GM12878 (cell line): ENCODE data around the gene ZNF324. TPM values are rescaled to one million over a fixed set of nuclear protein-coding genes. Genes with fewer than 3 reads are reported as not detected.
A peak's percentile ranks its signal among the peaks of the same experiment; 100 is the strongest.

ENCODE experiments used
- CTCF ChIP-seq, 3 experiments: IDR thresholded peaks in 2 of 3; conservative IDR thresholded peaks in 1 of 3; 2 replicates each; pipeline ENCODE4 v1.5.1; 2011; ENCODE audit warnings: low read depth in 3 of 3, low read length in 3 of 3, mild to moderate bottlenecking in 3 of 3, control low read depth in 2 of 3, moderate library complexity in 2 of 3, inconsistent platforms in 1 of 3, mixed read lengths in 1 of 3; ENCODE audit not compliant: control insufficient read depth in 2 of 3, insufficient read depth in 1 of 3; ENCODE audit errors: extremely low read depth in 1 of 3
- DPF2 ChIP-seq: fragments of 450-650 bp; IDR thresholded peaks from 2 replicates; pipeline ENCODE4 v1.6.1; 2017; ENCODE audit warnings: mild to moderate bottlenecking
- ELK1 ChIP-seq: IDR thresholded peaks from 2 replicates; pipeline ENCODE4 v1.6.1; 2012; ENCODE audit warnings: low read depth, low read length, improper control_type of control experiment
- EZH2 ChIP-seq: IDR thresholded peaks from 2 replicates; pipeline ENCODE4 v1.6.1; 2012; ENCODE audit warnings: low read depth, mild to moderate bottlenecking, control low read depth, inconsistent platforms, low read length, borderline replicate concordance; ENCODE audit not compliant: control insufficient read depth
- FOXK2 ChIP-seq: fragments of 450-650 bp; IDR thresholded peaks from 2 replicates; pipeline ENCODE4 v1.6.1; 2017; ENCODE audit warnings: mild to moderate bottlenecking, moderate library complexity
- IRF3 ChIP-seq: fragments of 450-650 bp; IDR thresholded peaks from 2 replicates; pipeline ENCODE4 v1.6.1; 2014; ENCODE audit warnings: mild to moderate bottlenecking
- KAT2A ChIP-seq: conservative IDR thresholded peaks from 2 replicates; pipeline ENCODE4 v1.6.1; 2011; ENCODE audit warnings: low read depth, low read length; ENCODE audit not compliant: control insufficient read depth
- MEF2B ChIP-seq: fragments of 450-650 bp; IDR thresholded peaks from 2 replicates; pipeline ENCODE4 v1.6.1; 2018; ENCODE audit warnings: mild to moderate bottlenecking, moderate library complexity; ENCODE audit not compliant: partially characterized antibody, poor library complexity, severe bottlenecking
- MLLT1 ChIP-seq: fragments of 450-650 bp; IDR thresholded peaks from 2 replicates; pipeline ENCODE4 v1.6.1; 2016; ENCODE audit warnings: mild to moderate bottlenecking
- MXI1 ChIP-seq: fragments of 150-350 bp; IDR thresholded peaks from 2 replicates; pipeline ENCODE4 v1.6.1; 2011; ENCODE audit warnings: low read depth, mild to moderate bottlenecking, inconsistent platforms, low read length, improper control_type of control experiment
- MYC ChIP-seq: IDR thresholded peaks from 2 replicates; pipeline ENCODE4 v1.6.1; 2011; ENCODE audit warnings: mild to moderate bottlenecking, low read length, moderate library complexity, inconsistent platforms; ENCODE audit not compliant: insufficient read depth, insufficient replicate concordance, insufficient read length, severe bottlenecking
- NR2F1 ChIP-seq: fragments of 450-650 bp; conservative IDR thresholded peaks from 2 replicates; pipeline ENCODE4 v1.6.1; 2017; ENCODE audit warnings: mild to moderate bottlenecking
- PML ChIP-seq: IDR thresholded peaks from 2 replicates; pipeline ENCODE4 v1.6.1; 2012; ENCODE audit warnings: low read length, inconsistent platforms
- POLR2A ChIP-seq: IDR thresholded peaks from 2 replicates; pipeline ENCODE4 v1.6.1; 2011; ENCODE audit warnings: low read depth, mild to moderate bottlenecking, low read length
- RELA ChIP-seq: fragments of 450-650 bp; IDR thresholded peaks from 2 replicates; pipeline ENCODE4 v1.8.0; 2014; ENCODE audit warnings: borderline replicate concordance; ENCODE audit not compliant: partially characterized antibody
- SP1 ChIP-seq: IDR thresholded peaks from one replicate; pipeline ENCODE4 v1.6.1; 2011; ENCODE audit warnings: low read depth, low read length
- STAT1 ChIP-seq: fragments of 450-650 bp; conservative IDR thresholded peaks from 2 replicates; pipeline ENCODE4 v1.6.1; 2014; ENCODE audit warnings: antibody characterized with exemption, mild to moderate bottlenecking
- TCF12 ChIP-seq: IDR thresholded peaks from 2 replicates; pipeline ENCODE4 v1.6.1; 2011; ENCODE audit warnings: low read depth, mild to moderate bottlenecking, low read length
- WRNIP1 ChIP-seq: IDR thresholded peaks from 2 replicates; pipeline ENCODE4 v1.6.1; 2011; ENCODE audit warnings: low read depth, low read length, improper control_type of control experiment, borderline replicate concordance
- ZBTB4 ChIP-seq: fragments of 450-650 bp; formaldehyde crosslinking; IDR thresholded peaks from 2 replicates; pipeline ENCODE4 v1.4.0; 2022; ENCODE audit warnings: mild to moderate bottlenecking, moderate library complexity
- ZNF217 ChIP-seq: fragments of 450-650 bp; IDR thresholded peaks from 2 replicates; pipeline ENCODE4 v1.6.1; 2017; ENCODE audit warnings: antibody characterized with exemption, mild to moderate bottlenecking
- polyA plus RNA-seq, 11 experiments: library from polyadenylated mRNA; depleted of rRNA in 4 of 11; unstranded in 6 of 11; stranded (reverse) in 5 of 11; fragments of >200 nt; fragmentation: Nextera tagmentation in 4 of 11; fragmentation: Illumina TruSeq in 1 of 11; extraction: Ambion mirVana in 4 of 11; extraction: Trizol in 1 of 11; gene quantifications; 1 replicate in 1 of 11; 2 replicates in 10 of 11; pipeline versions ENCODE4 v1.2.1 to v1.2.3, GENCODE V29; 2011 to 2016; ENCODE audit warnings: inconsistent platforms in 2 of 11, missing spikeins in 2 of 11, low read depth in 1 of 11
- total RNA-seq, 4 experiments: library from RNA; depleted of rRNA in 3 of 4; stranded (reverse); fragments of >200 nt in 3 of 4; fragmentation: Illumina TruSeq in 1 of 4; extraction: Trizol in 1 of 4; gene quantifications; 2 replicates each; pipeline versions ENCODE4 v1.2.1 to v1.2.3, GENCODE V29; 2013 to 2021

Gene ZNF324
- total and polyA plus RNA-seq, 10 of the 15 experiments (the other 5 are each of a cell fraction or from before 2014, with no cell fraction given), result 0.71 to 13.9 (median 7.0) TPM

- TF ChIP-seq WRNIP1 (0 out of 2 replicates have a peak, but pooled peaks have one; percentile 82), IRF3 (peak; percentile 40; the same call in 1 of the 2 replicates), EZH2 (no peak), MXI1 (peak; percentile 71), TCF12 (no peak), DPF2 (no peak), ZBTB4 (CRISPR knock-in tag) (no peak), MYC (no peak), FOXK2 (no peak), SP1 (peak; percentile 57), KAT2A (no peak), PML (no peak), POLR2A (peak; percentile 85), ELK1 (peak; percentile 63), ZNF217 (no peak), STAT1 (no peak; the same call in 1 of the 2 replicates), MEF2B (no peak), NR2F1 (no peak), MLLT1 (peak; percentile 96), RELA (no peak), CTCF (IDR thresholded peaks at IDR 0.05 in 2 of 3, conservative IDR thresholded peaks at IDR 0.05 in 1 of 3; ENCODE audit: control insufficient read depth in 2 of 3, extremely low read depth in 1 of 3, insufficient read depth in 1 of 3, low read depth in 3 of 3, low read length in 3 of 3) (no peak)
Measured at GRCh38 chr19:58439576-58440554, 27.0 kb upstream of the ZNF324 start, which contains the start of gene ZNF132 (continued).
